ENCODE measurements around the gene NXPH4. TPM values are rescaled to one million over a fixed set of nuclear protein-coding genes. Genes with fewer than 3 reads are reported as not detected.

Gene NXPH4
- polyA plus RNA-seq, 1 experiment = 2.8 TPM

GRCh38 chr12:57203791-57204190, 12.8 kb upstream of the NXPH4 start:
- DNase-seq (ENCODE audit: low read depth) = no peak
- H3K27me3 ChIP-seq (ENCODE audit: control insufficient read depth, insufficient read depth, low read length) = no peaks in the 10 kb centered on the region
- no peak overlapping the region for H3K4me3 ChIP-seq (ENCODE audit: low read depth, low read length)
- no peak for TF ChIP-seq CTCF (IDR thresholded peaks at IDR 0.05; ENCODE audit: insufficient read depth, low read depth, low read length)
- POLR2A ChIA-PET = no interaction called here
- CTCF ChIA-PET = interaction anchor here (3.1 kb wide), 1 partner anchor 10 kb away, joined by 17 read pairs; no protein-coding TSS in a partner anchor
- H3K36me3 ChIP-seq (ENCODE audit: control insufficient read depth, insufficient read depth, low read length) = peaks cover 89% of the 10 kb centered on the region

- DNase-seq (ENCODE audit: low read depth) = no peak
- Histone ChIP-seq H3K36me3 (ENCODE audit: control insufficient read depth, insufficient read depth, low read length) (peaks cover 87% of the 10 kb centered on the region), H3K27me3 (ENCODE audit: control insufficient read depth, insufficient read depth, low read length) (no peaks in the 10 kb centered on the region), H3K4me3 (ENCODE audit: low read depth, low read length) (no peak overlapping the region)
- TF ChIP-seq CTCF (IDR thresholded peaks at IDR 0.05; ENCODE audit: insufficient read depth, low read depth, low read length) = no peak
- ChIA-PET POLR2A (no interaction called here), CTCF (no interaction called here)
Observed at GRCh38 chr12:57204454-57204853, 12.1 kb upstream of the NXPH4 start.

GRCh38 chr12:57205186-57205585, 11.4 kb upstream of the NXPH4 start:
- no peak overlapping the region for H3K4me3 ChIP-seq (ENCODE audit: low read depth, low read length)
- H3K36me3 ChIP-seq (ENCODE audit: control insufficient read depth, insufficient read depth, low read length) = peaks cover 87% of the 10 kb centered on the region
- POLR2A ChIA-PET = no interaction called here
- H3K27me3 ChIP-seq (ENCODE audit: control insufficient read depth, insufficient read depth, low read length) = no peaks in the 10 kb centered on the region
- no peak for DNase-seq (ENCODE audit: low read depth)
- no peak for TF ChIP-seq CTCF (IDR thresholded peaks at IDR 0.05; ENCODE audit: insufficient read depth, low read depth, low read length)
- CTCF ChIA-PET = interaction anchor here (1.2 to 14.9 kb wide), 2 partner anchors 33 to 37 kb away, joined by 3 to 334 read pairs; a partner anchor contains a TSS

- DNase-seq (ENCODE audit: low read depth) = no peak
- TF ChIP-seq CTCF (IDR thresholded peaks at IDR 0.05; ENCODE audit: insufficient read depth, low read depth, low read length) = no peak
- H3K27me3 ChIP-seq (ENCODE audit: control insufficient read depth, insufficient read depth, low read length) = no peaks in the 10 kb centered on the region
- no peak overlapping the region for H3K4me3 ChIP-seq (ENCODE audit: low read depth, low read length)
- ChIA-PET POLR2A (no interaction called here), CTCF (interaction anchor here (1.2 to 14.9 kb wide), 2 partner anchors 34 to 36 kb away, joined by 3 to 334 read pairs; a partner anchor contains a TSS)
- peaks cover 85% of the 10 kb centered on the region for H3K36me3 ChIP-seq (ENCODE audit: control insufficient read depth, insufficient read depth, low read length)
Observed at GRCh38 chr12:57205931-57206330, 10.7 kb upstream of the NXPH4 start.

GRCh38 chr12:57207731-57208630, 8.6 kb upstream of the NXPH4 start:
- Histone ChIP-seq H3K4me3 (ENCODE audit: low read depth, low read length) (no peak overlapping the region), H3K36me3 (ENCODE audit: control insufficient read depth, insufficient read depth, low read length) (peaks cover 77% of the 10 kb centered on the region), H3K27me3 (ENCODE audit: control insufficient read depth, insufficient read depth, low read length) (no peaks in the 10 kb centered on the region)
- CTCF ChIA-PET = interaction anchor here (0.8 to 14.9 kb wide), 3 partner anchors 11 to 84 kb away, joined by 3 to 334 read pairs (median 3); a partner anchor contains a TSS
- POLR2A ChIA-PET = no interaction called here
- DNase-seq (ENCODE audit: low read depth) = no peak
- TF ChIP-seq CTCF (IDR thresholded peaks at IDR 0.05; ENCODE audit: insufficient read depth, low read depth, low read length) = no peak

Measured in BJ (cell line).